HepG2 (cell line): ENCODE results near the gene DOCK1. TPM values are rescaled to one million over a fixed set of nuclear protein-coding genes. Genes with fewer than 3 reads are reported as not detected.

Experiments used
- ATAC-seq: fragments of 200-7000 bp; cut with Tn5 transposase; 3 replicates; pipeline ENCODE4 v1.9.1; 2020; ENCODE audit warnings: mild to moderate bottlenecking, moderate library complexity
- BruUV-seq: library from RNA; stranded (reverse); fragments of 400-500 nt; replicated peaks from 2 replicates; lab custom pipeline; 2021; lab: Mats Ljungman, UMichigan
- CTCF ChIA-PET: fragments of 300-600 bp; formaldehyde crosslinking; extraction: SDS; loops from one replicate; lab custom pipeline; 2021; ENCODE audit warnings: low total read pairs, inconsistent platforms, low intra/inter-chr PET ratio; lab: Yijun Ruan, JAX
- POLR2A ChIA-PET: fragments of 350-600 bp; sonication (Branson Sonifier 250); formaldehyde crosslinking; loops from one replicate; lab custom pipeline; 2020; ENCODE audit warnings: antibody characterized with exemption, inconsistent platforms; lab: Yijun Ruan, JAX
- DNase-seq: peaks from one replicate; pipeline ENCODE4 v3.0.0-alpha.2; 2015; ENCODE audit warnings: low spot score
- FAIRE-seq: peaks from 3 replicates; lab custom pipeline; 2011; peaks lifted over from hg19 to GRCh38; lab: Jason Lieb, UNC
- H2AFZ ChIP-seq: one replicate; pipeline ENCODE4 v1.6.1; 2011; ENCODE audit warnings: low read length, inconsistent platforms
- H3K27ac ChIP-seq: fragments of 300-600 bp; 3 replicates; pipeline ENCODE4 v1.8.0; 2011; ENCODE audit warnings: mixed run types, mild to moderate bottlenecking, mixed read lengths, low read length, inconsistent platforms; ENCODE audit not compliant: insufficient read depth; ENCODE audit errors: extremely low read length
- H3K27me3 ChIP-seq, 2 experiments: fragments of 200-600 bp in 1 of 2; 2 replicates in 1 of 2; 3 replicates in 1 of 2; pipeline versions ENCODE4 v1.6.0 to v1.8.0; 2011; ENCODE audit warnings: low read length in 2 of 2, mild to moderate bottlenecking in 2 of 2, moderate library complexity in 2 of 2, inconsistent platforms in 1 of 2; ENCODE audit not compliant: insufficient read depth in 2 of 2, control insufficient read depth in 1 of 2
- H3K36me3 ChIP-seq, 2 experiments: fragments of 200-600 bp in 1 of 2; replicated peaks in 1 of 2; 2 replicates in 1 of 2; 3 replicates in 1 of 2; pipeline versions ENCODE4 v1.5.1 to v1.8.0; 2011; ENCODE audit warnings: low read length in 2 of 2, inconsistent platforms in 1 of 2; ENCODE audit not compliant: insufficient read depth in 2 of 2, control insufficient read depth in 1 of 2
- H3K4me1 ChIP-seq: 2 replicates; pipeline ENCODE4 v1.5.1; 2012; ENCODE audit warnings: low read length, inconsistent platforms; ENCODE audit not compliant: insufficient read depth
- H3K4me2 ChIP-seq: 2 replicates; pipeline ENCODE4 v1.6.0; 2011; ENCODE audit warnings: low read depth, low read length, inconsistent platforms
- H3K4me3 ChIP-seq, 3 experiments: fragments of 200-600 bp in 1 of 3; sonication (generic), shearing (Covaris generic) in 1 of 3; replicated peaks in 1 of 3; 2 replicates each; pipeline ENCODE4 v1.5.1; 2011 to 2016; ENCODE audit warnings: low read length in 3 of 3, inconsistent platforms in 2 of 3, low read depth in 2 of 3, mild to moderate bottlenecking in 2 of 3, control low read depth in 1 of 3, mixed read lengths in 1 of 3; ENCODE audit not compliant: insufficient read depth in 1 of 3
- H3K79me2 ChIP-seq: one replicate; pipeline ENCODE4 v1.6.1; 2011; ENCODE audit warnings: low read length, inconsistent platforms; ENCODE audit not compliant: insufficient read depth
- H3K9ac ChIP-seq: 2 replicates; pipeline ENCODE4 v1.6.0; 2011; ENCODE audit warnings: mild to moderate bottlenecking, low read depth, low read length, inconsistent platforms; ENCODE audit not compliant: insufficient read depth
- H3K9me3 ChIP-seq: 2 replicates; pipeline ENCODE4 v1.5.1; 2012; ENCODE audit warnings: mild to moderate bottlenecking, low read length
- H4K20me1 ChIP-seq: 2 replicates; pipeline ENCODE4 v1.6.0; 2011; ENCODE audit warnings: inconsistent platforms, mild to moderate bottlenecking, low read length, moderate library complexity; ENCODE audit not compliant: insufficient read depth
- ARID5B ChIP-seq: IDR thresholded peaks from 2 replicates; pipeline ENCODE4 v1.4.0; 2020; ENCODE audit warnings: mild to moderate bottlenecking, missing genetic modification reagents
- HNRNPK ChIP-seq: fragments of 200-400 bp; formaldehyde crosslinking; IDR thresholded peaks from 2 replicates; pipeline ENCODE4 v1.6.1; 2018; ENCODE audit warnings: low read length, low read depth, moderate library complexity, mild to moderate bottlenecking; ENCODE audit not compliant: poor library complexity, severe bottlenecking
- ISX ChIP-seq: sonication (generic); formaldehyde crosslinking; conservative IDR thresholded peaks from 2 replicates; pipeline ENCODE4 v1.5.0; 2020; ENCODE audit warnings: missing genetic modification reagents
- PCBP1 ChIP-seq: fragments of 200-400 bp; formaldehyde crosslinking; IDR thresholded peaks from 2 replicates; pipeline ENCODE4 v1.6.1; 2017; ENCODE audit warnings: mild to moderate bottlenecking, low read depth, low read length, borderline replicate concordance
- RBFOX2 ChIP-seq: fragments of 200-400 bp; formaldehyde crosslinking; IDR thresholded peaks from 2 replicates; pipeline ENCODE4 v1.6.1; 2017; ENCODE audit warnings: low read depth, mild to moderate bottlenecking, low read length
- TAF1 ChIP-seq: sonication (generic); formaldehyde crosslinking; IDR thresholded peaks from 2 replicates; pipeline ENCODE4 v1.4.0; 2020; ENCODE audit warnings: missing genetic modification reagents
- WGBS: methylation state at CpG from one replicate; pipeline ENCODE4 v1.1.6; 2017; ENCODE audit warnings: low lambda C conversion rate; 5-methylcytosine and 5-hydroxymethylcytosine counted together
- in situ Hi-C: cut with HindIII; loops from 2 replicates; pipeline ENCODE4 v1.10.0; 2017; ENCODE audit warnings: low pct_unique_long_range_greater_than_20kb; ENCODE audit not compliant: extremely low pct_ligation_motif_present
- intact Hi-C: fragments of 100-400 bp; cut with micrococcal nuclease; formaldehyde crosslinking; loops from one replicate; pipeline ENCODE4 v1.10.0; 2022; ENCODE audit not compliant: unreplicated experiment
- polyA plus RNA-seq, 8 experiments: library from polyadenylated mRNA; depleted of rRNA in 3 of 8; stranded (reverse) in 7 of 8; unstranded in 1 of 8; fragments of >200 nt; fragmentation: Illumina TruSeq in 4 of 8; extraction: Trizol in 4 of 8; gene quantifications; 2 replicates each; pipeline versions ENCODE4 v1.2.1 to v1.2.3, GENCODE V29; 2011 to 2016; ENCODE audit warnings: low read depth in 4 of 8, missing spikeins in 1 of 8, mixed read lengths in 1 of 8; ENCODE audit not compliant: insufficient read depth in 1 of 8
- total RNA-seq, 5 experiments: library from RNA; depleted of rRNA; stranded (reverse); fragments of >200 nt; fragmentation: Illumina TruSeq; extraction: Trizol; gene quantifications; 2 replicates each; pipeline ENCODE4 v1.2.3, GENCODE V29; 2016; ENCODE audit warnings: low read depth in 1 of 5
- TF ChIP-seq, protein P1 (sequence below): IDR thresholded peaks from 2 replicates; pipeline ENCODE4 v1.6.1; 2016; ENCODE audit warnings: missing compliant biosample characterization, missing genetic modification reagents, borderline replicate concordance

The DOCK1 gene
- total and polyA plus RNA-seq, 2 of the 13 experiments (the other 11 are each of a cell fraction or from before 2014, with no cell fraction given), result 8.3 to 25.5 TPM

- in situ Hi-C loops, result no loop called here
- Histone ChIP-seq H3K4me1 (no peaks in the 10 kb centered on the region), H3K36me3 (peaks cover 0 to 1% of the 10 kb centered on the region in 2 experiments; a peak in 1 of 5 replicates), H3K9me3 (no peaks in the 10 kb centered on the region), H3K4me2 (no peak overlapping the region), H3K27ac (no peak overlapping the region), H3K4me3 (no peak overlapping the region), H3K79me2 (peaks cover 22% of the 10 kb centered on the region), H3K27me3 (no peaks in the 10 kb centered on the region), H4K20me1 (peaks cover 5% of the 10 kb centered on the region; the same call in 1 of the 2 replicates), H2AFZ (no peak overlapping the region), H3K9ac (no peak overlapping the region)
- no peak for FAIRE-seq
- TF ChIP-seq RBFOX2, result no peak
- TF ChIP-seq TAF1, result no peak
- TF ChIP-seq ISX (CRISPR knock-in tag), result no peak
- no peak for TF ChIP-seq ARID5B (CRISPR knock-in tag)
- TF ChIP-seq, protein P1, sequence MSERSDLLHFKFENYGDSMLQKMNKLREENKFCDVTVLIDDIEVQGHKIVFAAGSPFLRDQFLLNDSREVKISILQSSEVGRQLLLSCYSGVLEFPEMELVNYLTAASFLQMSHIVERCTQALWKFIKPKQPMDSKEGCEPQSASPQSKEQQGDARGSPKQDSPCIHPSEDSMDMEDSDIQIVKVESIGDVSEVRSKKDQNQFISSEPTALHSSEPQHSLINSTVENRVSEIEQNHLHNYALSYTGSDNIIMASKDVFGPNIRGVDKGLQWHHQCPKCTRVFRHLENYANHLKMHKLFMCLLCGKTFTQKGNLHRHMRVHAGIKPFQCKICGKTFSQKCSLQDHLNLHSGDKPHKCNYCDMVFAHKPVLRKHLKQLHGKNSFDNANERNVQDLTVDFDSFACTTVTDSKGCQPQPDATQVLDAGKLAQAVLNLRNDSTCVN (CRISPR knock-in tag), result no peak
- TF ChIP-seq HNRNPK, result peak; percentile 99
- TF ChIP-seq PCBP1, result peak; percentile 94
- 93% methylated on average over 4 of the region's 4 CpGs for WGBS
- CTCF ChIA-PET, result no interaction called here
- POLR2A ChIA-PET, result no interaction called here
- DNase-seq, result no peak
- ATAC-seq, result no peak
- no TSS peak for BruUV-seq
- intact Hi-C loops, result no loop called here
These were observed 58.1 kb downstream of the DOCK1 start for GRCh38 chr10:126963354-126963753.
